Measurements from ENCODE around the gene CDC45.
A peak's percentile ranks its signal among the peaks of the same experiment; 100 is the strongest.

The CDC45 gene

DNA sequence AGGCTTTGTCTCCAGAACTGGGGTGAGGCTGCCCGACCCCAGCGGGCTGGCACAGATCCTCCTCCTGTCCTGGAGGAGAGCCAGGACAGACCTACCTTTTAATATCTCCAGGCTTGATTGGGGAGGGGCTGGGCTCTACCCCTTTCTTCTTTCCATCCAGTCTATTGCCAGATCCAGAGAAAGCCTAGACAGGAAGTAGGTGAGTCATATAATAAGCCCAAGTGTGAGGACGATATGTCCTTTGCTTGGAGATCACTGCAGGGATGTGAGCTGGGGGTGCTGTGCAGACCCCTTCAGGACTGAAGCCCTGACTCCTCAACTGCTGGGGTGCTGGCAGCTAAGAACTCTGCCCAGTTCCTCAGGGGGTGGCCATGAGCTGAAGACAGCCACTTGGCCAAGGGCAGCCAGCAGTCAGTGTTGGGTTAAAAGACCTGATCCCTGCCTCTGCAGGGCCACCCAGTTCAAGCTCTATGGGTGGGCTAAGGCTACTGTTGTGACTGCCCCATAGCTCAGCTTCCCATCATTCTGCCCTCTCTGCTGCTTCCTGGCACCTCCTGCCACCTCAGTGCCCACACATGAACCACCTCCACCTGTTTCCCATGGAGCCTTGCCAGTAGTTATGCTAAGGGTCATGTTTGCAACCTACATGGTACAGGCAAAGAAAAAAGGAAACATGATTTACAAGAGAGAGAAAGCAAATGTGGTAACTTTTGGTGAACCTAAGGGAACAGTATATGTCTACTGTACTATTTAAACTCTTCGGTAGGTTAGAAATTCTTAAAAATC is 23.9 kb upstream of the CDC45 start:
- Mint-ChIP-seq H3K9me3 (no peaks in the 10 kb centered on the region), H3K36me3 (ENCODE audit: low read depth) (peaks cover 43% of the 10 kb centered on the region), H3K4me1 (ENCODE audit: low read depth) (peaks cover 7% of the 10 kb centered on the region), H3K27ac (no peak overlapping the region), H3K4me3 (no peak overlapping the region), H3K27me3 (ENCODE audit: low read depth) (no peaks in the 10 kb centered on the region)

DNA sequence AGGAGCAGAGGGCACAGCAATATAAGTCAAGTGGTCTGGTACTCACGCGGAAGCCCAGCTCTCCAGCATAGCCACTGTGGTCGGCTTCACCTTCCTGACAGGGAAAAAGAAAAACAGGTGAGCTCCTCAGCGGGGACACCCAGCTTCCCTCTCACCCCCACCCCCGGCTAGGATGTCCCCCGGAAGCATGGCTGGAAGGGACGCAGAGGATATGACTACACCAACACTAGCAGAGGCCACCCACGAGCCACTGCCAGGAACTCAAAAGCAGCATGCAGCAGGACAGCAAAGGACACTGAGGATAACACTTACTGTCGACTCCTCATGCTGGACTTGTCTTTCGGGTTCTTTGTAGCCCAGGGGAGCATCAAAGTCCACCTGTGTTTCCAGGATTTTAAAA is 23.2 kb upstream of the CDC45 start:
- no peak overlapping the region for H3K4me3 Mint-ChIP-seq
- H3K27me3 Mint-ChIP-seq (ENCODE audit: low read depth) = no peaks in the 10 kb centered on the region
- H3K27ac Mint-ChIP-seq = no peak overlapping the region
- peaks cover 41% of the 10 kb centered on the region for H3K36me3 Mint-ChIP-seq (ENCODE audit: low read depth)
- peaks cover 7% of the 10 kb centered on the region for H3K4me1 Mint-ChIP-seq (ENCODE audit: low read depth)
- no peaks in the 10 kb centered on the region for H3K9me3 Mint-ChIP-seq

DNA sequence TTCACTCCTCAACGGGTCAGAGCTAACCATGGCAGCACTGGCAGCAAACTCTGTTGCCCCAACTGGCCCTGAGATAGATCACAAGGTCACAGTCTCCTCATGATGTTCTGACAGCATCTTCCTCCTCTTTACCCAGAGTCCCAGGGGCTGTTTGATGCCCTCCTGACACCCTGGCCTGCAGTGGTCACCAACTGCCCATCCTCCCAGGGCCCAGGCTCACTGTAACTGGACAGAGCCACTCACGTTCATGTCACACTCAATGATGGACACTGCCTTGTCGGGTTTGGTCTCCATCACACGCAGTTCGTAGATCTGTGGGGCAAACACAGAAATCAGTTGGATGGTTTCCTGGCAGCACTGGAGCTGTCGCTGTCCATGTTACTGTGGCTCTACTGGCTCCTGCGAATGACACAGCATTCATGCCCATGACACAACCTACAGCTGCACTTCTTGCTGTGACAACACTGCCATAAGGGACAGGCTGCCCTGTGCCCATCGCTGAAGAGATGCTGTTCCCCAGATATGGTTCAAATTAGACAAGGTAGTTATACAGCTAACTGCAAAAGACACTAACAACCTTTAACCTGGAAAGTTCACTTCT is 21.8 kb upstream of the CDC45 start:
- H3K27me3 Mint-ChIP-seq (ENCODE audit: low read depth) = no peaks in the 10 kb centered on the region
- no peak overlapping the region for H3K27ac Mint-ChIP-seq
- H3K9me3 Mint-ChIP-seq = no peaks in the 10 kb centered on the region
- H3K36me3 Mint-ChIP-seq (ENCODE audit: low read depth) = peaks cover 36% of the 10 kb centered on the region
- peaks cover 7% of the 10 kb centered on the region for H3K4me1 Mint-ChIP-seq (ENCODE audit: low read depth)
- no peak overlapping the region for H3K4me3 Mint-ChIP-seq

DNA sequence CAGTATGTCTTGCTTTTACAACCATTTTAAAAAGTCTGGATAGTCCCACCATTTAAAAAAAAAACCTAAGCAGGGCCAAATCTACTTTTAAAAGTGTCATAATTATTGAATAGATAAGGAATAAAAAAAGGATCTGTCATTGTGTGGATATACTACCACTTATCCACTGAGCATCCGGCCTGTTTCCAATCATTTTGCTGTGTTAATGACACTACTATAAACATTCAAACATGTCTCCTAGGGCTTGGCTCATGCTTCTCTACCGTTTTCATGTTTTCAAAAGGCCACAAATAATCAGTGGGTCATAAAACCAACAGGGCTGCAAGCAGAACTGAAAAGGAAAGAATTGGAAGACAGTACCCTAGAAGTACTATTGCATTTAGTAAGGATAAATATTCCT is 19.7 kb upstream of the CDC45 start:
- H3K4me3 Mint-ChIP-seq = no peak overlapping the region
- H3K27ac Mint-ChIP-seq = no peak overlapping the region
- H3K4me1 Mint-ChIP-seq (ENCODE audit: low read depth) = peaks cover 14% of the 10 kb centered on the region
- H3K36me3 Mint-ChIP-seq (ENCODE audit: low read depth) = peaks cover 30% of the 10 kb centered on the region
- H3K9me3 Mint-ChIP-seq = no peaks in the 10 kb centered on the region
- H3K27me3 Mint-ChIP-seq (ENCODE audit: low read depth) = no peaks in the 10 kb centered on the region

DNA sequence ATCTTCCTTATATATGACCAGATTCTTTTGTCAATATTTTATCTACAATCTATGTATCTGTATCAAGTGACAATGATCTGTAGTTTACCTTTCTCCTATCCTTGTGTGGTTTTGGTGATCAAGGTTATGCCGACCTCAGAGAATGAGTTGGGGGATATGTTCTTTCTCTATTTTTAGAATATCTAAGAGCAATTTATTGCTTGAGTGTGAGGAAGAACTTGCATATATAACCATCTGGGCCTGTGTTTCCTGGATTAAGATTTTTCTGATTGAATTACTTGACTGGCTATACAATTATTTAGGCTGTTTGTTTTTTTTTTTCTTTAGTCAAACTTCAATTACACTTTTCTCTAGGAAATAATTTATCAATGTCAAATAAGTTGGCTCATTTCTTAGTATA is 18.2 kb upstream of the CDC45 start:
- H3K36me3 Mint-ChIP-seq (ENCODE audit: low read depth) = peaks cover 27% of the 10 kb centered on the region
- H3K27me3 Mint-ChIP-seq (ENCODE audit: low read depth) = no peaks in the 10 kb centered on the region
- H3K4me3 Mint-ChIP-seq = no peak overlapping the region
- H3K27ac Mint-ChIP-seq = no peak overlapping the region
- no peaks in the 10 kb centered on the region for H3K9me3 Mint-ChIP-seq
- peaks cover 14% of the 10 kb centered on the region for H3K4me1 Mint-ChIP-seq (ENCODE audit: low read depth)

DNA sequence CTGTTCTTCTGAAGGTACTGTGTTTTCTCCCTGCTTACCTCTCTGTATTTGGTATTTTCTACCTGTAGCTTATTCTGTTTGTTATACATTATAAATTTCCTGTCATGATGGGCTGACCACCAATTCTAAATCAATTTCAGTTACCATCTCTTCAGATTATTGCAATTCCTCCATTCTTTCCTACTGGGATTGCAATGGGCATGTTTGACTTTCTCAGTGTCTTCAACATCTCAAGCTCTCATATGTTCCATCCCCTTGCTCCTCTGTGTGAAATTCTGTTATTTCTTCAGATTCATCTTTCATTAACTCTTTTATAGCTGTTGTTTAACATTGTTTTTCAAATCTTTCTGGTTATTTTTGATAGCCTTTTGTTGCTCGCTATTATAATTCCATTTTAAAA is 16.7 kb upstream of the CDC45 start:
- Mint-ChIP-seq H3K4me3 (no peak overlapping the region), H3K27ac (no peak overlapping the region), H3K9me3 (no peaks in the 10 kb centered on the region), H3K27me3 (ENCODE audit: low read depth) (no peaks in the 10 kb centered on the region), H3K4me1 (ENCODE audit: low read depth) (peaks cover 12% of the 10 kb centered on the region), H3K36me3 (ENCODE audit: low read depth) (peaks cover 30% of the 10 kb centered on the region)

DNA sequence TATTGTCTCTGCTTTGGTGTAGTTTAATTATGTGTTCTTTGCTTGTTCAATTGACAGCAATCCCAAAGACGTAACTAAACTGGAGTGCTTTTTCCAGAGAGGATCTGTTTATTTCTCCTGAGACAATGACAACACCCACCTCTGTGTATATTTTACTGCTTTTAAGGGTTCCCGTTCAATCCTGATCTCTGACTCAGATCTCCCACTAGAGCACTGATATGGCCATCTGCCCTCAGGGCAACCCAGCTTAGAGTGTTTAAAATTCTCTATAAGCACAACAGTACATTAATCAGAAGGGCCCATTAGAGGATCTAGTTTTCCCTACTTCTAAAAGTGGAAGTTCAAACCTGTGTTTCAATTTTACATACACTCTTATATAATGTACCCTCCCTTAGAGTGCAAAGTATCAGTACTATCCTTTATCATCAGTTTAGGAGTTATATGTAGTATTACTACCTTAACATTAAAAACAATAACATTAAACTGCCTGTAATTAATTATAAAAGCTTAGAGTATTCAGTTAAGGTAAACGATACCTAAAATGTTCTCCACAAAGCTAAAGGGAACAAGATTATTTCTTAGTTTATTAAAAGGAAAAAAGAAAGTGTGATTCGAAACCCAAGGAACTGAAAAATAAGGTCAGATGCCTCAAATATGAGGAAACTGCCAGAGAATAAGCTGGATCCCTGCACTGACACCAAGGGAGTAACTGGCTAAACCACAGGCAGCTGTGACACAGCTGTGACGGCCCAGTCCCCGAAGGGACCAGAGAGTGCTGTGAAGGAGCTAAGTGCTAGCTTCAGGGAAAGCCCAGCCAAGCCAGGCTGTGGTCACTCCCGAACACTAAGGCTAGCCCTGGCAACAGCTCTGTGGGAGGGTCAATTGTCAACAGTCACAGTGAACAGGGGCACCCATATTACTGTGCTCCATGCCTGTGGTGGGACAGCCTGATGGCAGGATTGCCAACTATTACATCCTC is 15.9 kb upstream of the CDC45 start:
- Mint-ChIP-seq H3K27me3 (ENCODE audit: low read depth) (no peaks in the 10 kb centered on the region), H3K9me3 (no peaks in the 10 kb centered on the region), H3K4me1 (ENCODE audit: low read depth) (peaks cover 12% of the 10 kb centered on the region), H3K4me3 (no peak overlapping the region), H3K27ac (peak overlapping the region; percentile 26), H3K36me3 (ENCODE audit: low read depth) (peaks cover 37% of the 10 kb centered on the region)

DNA sequence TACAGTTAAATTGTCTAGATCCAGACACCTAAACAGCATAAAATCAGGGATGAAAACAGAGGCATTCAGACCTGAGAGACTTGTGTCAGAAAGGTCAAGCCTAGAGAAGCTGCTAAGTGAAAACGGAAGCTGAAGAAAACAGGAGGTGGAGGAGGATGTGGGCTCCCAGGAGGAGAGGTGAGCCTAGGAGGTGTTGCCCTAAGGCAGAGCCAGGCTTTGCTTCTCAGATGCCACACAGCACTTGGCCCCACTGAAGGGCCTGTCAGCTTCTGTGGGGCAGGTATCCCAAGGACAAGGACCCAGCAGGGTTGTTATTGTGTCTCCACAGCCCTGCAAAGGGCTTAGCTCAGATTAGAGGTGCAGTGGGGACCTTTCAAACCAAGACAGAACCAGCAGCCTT is 15.2 kb upstream of the CDC45 start:
- Mint-ChIP-seq H3K4me3 (no peak overlapping the region), H3K27ac (no peak overlapping the region), H3K4me1 (ENCODE audit: low read depth) (peaks cover 12% of the 10 kb centered on the region), H3K9me3 (no peaks in the 10 kb centered on the region), H3K36me3 (ENCODE audit: low read depth) (peaks cover 42% of the 10 kb centered on the region), H3K27me3 (ENCODE audit: low read depth) (no peaks in the 10 kb centered on the region)

DNA sequence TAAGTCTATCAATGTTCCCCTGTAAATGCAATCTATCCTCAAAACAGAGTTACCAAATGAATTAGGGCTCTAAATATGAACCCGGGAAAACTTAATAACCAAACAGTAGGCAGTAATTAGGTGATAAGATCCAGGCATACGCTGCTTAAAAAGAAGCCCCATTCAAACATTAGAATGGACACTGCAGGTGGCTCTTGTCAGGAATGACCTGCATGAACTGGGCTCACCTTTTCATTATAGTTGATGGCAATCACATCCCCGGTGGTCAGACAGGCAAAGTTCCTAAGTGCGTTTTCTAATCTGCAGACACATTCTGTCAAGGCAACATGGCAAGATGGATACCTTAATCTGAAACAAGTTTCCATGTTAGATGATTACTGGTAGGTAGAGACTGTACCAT is 14.7 kb upstream of the CDC45 start:
- no peaks in the 10 kb centered on the region for H3K9me3 Mint-ChIP-seq
- no peaks in the 10 kb centered on the region for H3K27me3 Mint-ChIP-seq (ENCODE audit: low read depth)
- no peak overlapping the region for H3K27ac Mint-ChIP-seq
- H3K4me1 Mint-ChIP-seq (ENCODE audit: low read depth) = peaks cover 12% of the 10 kb centered on the region
- H3K4me3 Mint-ChIP-seq = no peak overlapping the region
- H3K36me3 Mint-ChIP-seq (ENCODE audit: low read depth) = peaks cover 45% of the 10 kb centered on the region

DNA sequence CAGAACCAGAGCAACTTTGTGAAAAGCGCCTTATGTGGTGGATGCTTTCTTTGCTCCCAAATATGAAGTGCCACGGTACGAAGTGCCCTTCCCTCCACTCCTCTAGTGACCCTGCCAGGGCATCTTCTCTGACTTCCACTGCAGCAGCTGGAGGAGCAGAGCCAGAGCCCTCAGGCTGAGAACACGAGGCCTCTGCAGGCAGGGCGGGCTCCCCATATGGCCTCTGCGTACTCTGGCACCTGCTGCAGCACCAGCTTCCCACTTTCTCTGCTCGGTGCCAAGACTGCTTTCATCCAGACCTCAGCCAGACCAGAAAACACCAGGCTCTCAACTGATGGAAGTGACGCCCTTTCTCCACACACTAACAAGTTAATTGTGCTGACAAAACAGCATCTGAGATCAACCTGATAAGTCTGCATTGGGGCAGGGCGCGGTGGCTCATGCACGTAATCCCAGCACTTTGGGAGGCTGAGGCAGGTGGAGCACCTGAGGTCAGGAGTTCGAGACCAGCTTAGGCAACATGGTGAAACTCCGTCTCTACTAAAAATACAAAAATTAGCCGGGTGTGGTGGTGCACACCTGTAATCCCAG is 13.5 kb upstream of the CDC45 start:
- no peaks in the 10 kb centered on the region for H3K27me3 Mint-ChIP-seq (ENCODE audit: low read depth)
- peaks cover 12% of the 10 kb centered on the region for H3K4me1 Mint-ChIP-seq (ENCODE audit: low read depth)
- H3K9me3 Mint-ChIP-seq = no peaks in the 10 kb centered on the region
- H3K4me3 Mint-ChIP-seq = no peak overlapping the region
- no peak overlapping the region for H3K27ac Mint-ChIP-seq
- peaks cover 51% of the 10 kb centered on the region for H3K36me3 Mint-ChIP-seq (ENCODE audit: low read depth)

DNA sequence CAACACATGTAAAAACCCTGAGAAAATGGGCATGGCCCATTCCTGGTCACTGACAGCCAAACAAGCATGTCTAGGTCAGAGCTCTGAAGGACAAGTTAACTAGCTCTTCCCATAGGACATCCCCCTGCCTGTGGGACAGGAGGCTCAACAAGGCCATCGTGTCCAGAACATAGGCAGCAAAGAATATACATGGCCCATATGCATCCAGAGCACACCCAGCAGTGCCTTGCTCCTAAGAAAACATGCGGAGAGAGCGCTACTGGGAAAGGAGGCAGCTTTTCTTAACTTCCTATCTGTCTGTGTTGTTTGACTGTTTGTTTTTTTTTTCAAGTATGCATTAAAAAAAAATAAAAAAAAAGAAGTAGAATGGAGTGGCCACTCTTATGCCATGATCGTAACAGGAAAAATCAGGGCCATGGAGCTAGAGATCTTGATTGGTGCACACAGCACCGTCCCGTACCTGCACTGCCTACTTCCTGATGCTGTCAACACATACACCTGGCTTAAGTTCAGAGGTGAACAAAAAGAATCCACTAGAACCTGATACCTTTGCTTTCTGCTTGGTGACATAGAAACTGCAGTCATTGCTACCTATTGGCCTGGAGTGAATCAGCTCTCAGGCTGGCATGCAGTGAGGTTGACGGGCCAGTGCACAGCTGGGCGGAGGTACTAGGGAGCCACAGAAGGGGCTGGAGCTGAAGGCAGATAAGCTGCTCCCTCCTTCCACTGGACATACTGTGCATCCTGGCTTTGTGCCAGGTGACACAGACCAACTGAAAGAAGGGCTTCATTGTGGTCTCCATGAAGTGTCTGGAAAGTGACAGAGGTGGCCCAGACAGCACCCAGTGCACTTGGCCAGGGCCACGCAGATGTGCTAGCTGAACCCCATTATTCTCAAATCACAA is 12.6 kb upstream of the CDC45 start:
- Mint-ChIP-seq H3K9me3 (no peaks in the 10 kb centered on the region), H3K4me1 (ENCODE audit: low read depth) (peaks cover 12% of the 10 kb centered on the region), H3K4me3 (no peak overlapping the region), H3K27me3 (ENCODE audit: low read depth) (no peaks in the 10 kb centered on the region), H3K36me3 (ENCODE audit: low read depth) (peaks cover 58% of the 10 kb centered on the region), H3K27ac (no peak overlapping the region)

DNA sequence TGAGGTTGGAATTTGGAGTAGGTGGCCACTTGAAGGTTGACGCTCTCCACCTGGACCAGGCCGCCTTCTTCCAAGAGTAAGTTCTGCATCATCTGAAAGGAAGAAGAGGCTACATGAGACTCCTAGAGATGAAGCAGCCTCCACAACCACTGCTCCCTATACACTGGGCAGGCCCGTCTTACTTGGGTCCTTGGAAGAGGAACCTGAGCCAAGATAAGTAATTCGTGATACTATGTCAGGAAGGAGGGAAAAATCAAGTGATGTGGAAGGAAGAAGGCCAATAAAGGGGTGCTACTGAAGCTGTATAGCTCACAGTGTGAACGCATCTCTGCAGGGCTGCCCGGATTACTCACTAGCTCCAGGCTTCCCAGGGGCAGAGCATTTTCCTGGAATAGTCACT is 11.8 kb upstream of the CDC45 start:
- Mint-ChIP-seq H3K4me1 (ENCODE audit: low read depth) (peaks cover 12% of the 10 kb centered on the region), H3K4me3 (no peak overlapping the region), H3K9me3 (no peaks in the 10 kb centered on the region), H3K36me3 (ENCODE audit: low read depth) (peaks cover 57% of the 10 kb centered on the region), H3K27me3 (ENCODE audit: low read depth) (no peaks in the 10 kb centered on the region), H3K27ac (no peak overlapping the region)

DNA sequence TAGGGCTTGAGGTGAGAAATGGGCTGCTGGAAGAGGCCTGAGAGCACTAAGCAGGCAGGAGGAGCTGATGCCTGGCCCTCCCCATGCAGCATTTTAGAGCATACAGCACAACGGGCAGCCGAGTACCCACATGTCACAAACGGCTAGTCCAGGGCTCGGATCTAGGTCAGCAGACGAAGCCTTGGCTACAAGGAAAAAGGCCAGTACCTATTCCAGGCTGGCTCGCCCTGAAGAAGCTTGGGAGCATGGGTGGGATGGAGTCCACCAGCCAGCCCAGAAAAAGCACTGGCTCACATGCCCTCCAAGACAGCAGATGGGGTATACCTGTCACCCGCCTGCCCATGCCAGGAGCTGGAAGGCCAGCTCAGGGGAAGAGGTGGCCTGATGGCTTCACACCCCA is 10.3 kb upstream of the CDC45 start:
- Mint-ChIP-seq H3K4me3 (no peak overlapping the region), H3K27me3 (ENCODE audit: low read depth) (no peaks in the 10 kb centered on the region), H3K9me3 (no peaks in the 10 kb centered on the region), H3K4me1 (ENCODE audit: low read depth) (peaks cover 14% of the 10 kb centered on the region), H3K36me3 (ENCODE audit: low read depth) (peaks cover 59% of the 10 kb centered on the region), H3K27ac (no peak overlapping the region)

DNA sequence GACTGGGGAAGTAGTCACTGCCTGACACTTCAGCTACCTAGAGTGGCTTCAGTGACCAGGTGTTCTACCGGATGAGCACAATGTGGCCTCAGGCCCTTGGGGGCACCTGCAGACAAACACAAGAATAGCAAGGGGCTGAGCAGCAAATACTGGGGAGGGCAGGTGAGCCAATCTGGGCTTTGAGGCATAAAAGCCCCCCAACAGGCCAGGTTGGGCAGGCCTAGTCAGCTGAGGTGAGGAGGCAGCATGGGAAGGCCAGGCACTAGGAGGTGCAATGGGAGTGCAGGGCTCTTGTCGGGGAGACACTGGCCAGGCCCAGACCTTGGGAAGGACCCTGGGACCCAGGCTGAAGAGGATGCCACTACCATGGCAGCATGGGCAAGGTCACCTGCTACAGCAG is 9.7 kb upstream of the CDC45 start:
- peaks cover 56% of the 10 kb centered on the region for H3K36me3 Mint-ChIP-seq (ENCODE audit: low read depth)
- H3K27me3 Mint-ChIP-seq (ENCODE audit: low read depth) = no peaks in the 10 kb centered on the region
- no peaks in the 10 kb centered on the region for H3K9me3 Mint-ChIP-seq
- no peak overlapping the region for H3K4me3 Mint-ChIP-seq
- H3K27ac Mint-ChIP-seq = no peak overlapping the region
- peaks cover 8% of the 10 kb centered on the region for H3K4me1 Mint-ChIP-seq (ENCODE audit: low read depth)

All from T-helper 1 cell treated with Interleukin-12 subunit alpha and Interleukin-12 subunit beta and Interleukin-4 antibody, amounts not matched to agents 30 μg/mL and 1 μg/mL, for 36 hours (primary cell).